GM21786 (cell line): ENCODE results near the gene UPF3B.
"Not testable (repeated sequence)": the region's sequence is repeated elsewhere in the genome, so short reads cannot be mapped to it uniquely, and the experiment has no call there.

Experiments used
- ATAC-seq: cut with Tn5 transposase; IDR thresholded peaks from one replicate; pipeline ENCODE4 v1.9.1; 2021; ENCODE audit not compliant: unreplicated experiment

UPF3B gene

DNA sequence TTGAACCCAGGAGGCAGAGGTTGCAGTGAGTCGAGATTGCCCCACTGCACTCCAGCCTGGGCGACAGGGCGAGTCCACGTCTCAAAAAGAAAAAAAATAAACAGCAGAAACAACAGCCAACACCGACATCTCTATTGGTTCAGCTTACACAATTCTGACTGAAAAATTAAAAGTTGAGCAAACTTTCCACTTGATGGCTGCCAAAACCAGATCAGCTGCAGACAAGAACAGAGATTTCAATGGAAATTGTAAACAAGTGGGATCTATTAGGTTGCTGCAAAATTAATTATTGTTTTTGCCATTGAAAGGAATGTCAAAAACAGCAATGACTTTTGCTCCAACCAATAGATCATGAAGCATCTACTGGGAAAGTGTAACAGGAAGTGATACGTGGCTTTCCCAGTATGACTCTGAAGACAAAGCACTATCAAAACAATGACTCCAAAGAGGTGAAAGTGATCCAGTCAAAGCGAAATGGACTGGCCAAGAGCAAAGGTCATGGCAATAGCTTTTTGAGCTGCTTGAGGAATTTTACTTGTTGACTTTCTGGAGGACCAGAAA, 26.3 kb downstream of the UPF3B start:
- ATAC-seq = no peak

DNA sequence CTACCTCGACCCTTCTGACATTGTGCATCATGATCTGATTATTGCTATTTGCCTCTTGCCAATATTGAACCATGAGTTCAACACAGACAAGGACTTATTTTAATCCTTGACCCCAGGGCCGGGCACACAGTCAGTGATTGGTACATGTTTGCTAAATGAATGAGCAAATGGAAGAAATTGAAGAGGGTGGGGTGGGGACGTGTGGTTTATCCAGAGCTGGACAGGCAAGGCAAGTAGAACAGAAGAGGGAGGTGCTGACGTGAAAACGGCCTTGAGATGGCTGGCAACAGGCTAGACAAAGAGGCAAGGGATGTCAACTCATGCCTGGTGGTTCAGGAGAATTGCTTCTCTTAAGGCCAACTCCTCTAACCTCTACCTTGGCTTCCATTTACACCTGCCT, 28.5 kb downstream of the UPF3B start:
- ATAC-seq = not testable (repeated sequence)

DNA sequence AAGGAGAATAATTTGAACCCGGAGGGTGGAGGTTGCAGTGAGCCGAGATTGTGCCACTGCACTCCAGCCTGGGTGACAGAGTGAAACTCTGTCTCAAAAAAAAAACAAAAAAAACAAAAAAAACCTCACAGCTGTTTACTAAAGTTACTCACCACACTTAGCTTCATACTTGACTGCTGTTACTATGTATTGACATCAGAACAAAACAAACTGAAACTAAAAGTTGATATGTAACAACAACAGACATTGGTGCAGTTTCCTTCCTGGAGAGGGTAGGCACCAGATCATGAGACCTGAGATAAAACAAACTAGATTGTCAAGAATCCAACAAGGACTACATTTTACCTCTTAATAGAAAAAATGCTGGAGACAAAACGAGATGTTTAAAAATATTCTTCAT, 31.1 kb downstream of the UPF3B start:
- peak; percentile 96 for ATAC-seq

DNA sequence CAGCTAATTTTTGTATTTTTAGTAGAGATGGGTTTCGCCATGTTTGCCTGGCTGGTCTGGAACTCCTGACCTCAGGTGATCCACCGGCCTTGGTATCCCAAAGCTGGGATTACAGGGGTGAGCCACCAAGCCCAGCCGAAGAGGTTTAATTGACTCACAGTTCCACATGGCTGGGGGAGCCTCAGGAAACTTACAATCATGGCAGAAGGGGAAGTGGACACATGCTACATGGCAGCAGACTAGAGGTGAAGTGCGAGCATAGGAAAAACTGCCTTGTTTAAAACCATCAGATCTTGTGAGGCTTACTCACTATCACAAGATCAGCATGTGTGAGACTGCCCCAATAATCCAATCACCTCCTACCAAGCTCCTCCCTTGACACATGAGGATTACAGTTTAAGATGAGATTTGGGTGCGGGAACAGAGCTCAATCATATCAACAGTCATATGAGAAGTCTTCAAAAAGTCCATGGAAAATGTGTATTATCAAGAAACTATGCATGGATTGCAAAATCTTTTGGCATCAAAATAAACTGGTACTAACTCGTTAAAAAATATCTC, 35.6 kb downstream of the UPF3B start:
- no peak for ATAC-seq

DNA sequence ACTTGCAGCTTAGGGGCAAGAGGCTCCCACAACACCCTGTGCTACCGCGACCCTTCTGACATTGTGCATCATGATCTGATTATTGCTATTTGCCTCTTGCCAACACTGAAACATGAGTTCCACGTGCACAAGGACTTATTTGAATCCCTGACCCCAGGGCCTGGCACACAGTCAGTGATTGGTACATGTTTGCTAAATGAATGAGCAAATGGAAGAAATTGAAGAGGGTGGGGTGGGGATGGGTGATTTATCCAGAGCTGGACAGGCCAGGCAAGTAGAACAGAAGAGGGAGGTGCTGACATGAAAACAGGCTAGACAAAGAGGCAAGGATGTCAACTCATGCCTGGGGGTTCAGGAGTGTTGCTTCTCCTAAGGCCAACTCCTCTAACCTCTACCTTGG, 36.5 kb downstream of the UPF3B start:
- no peak for ATAC-seq

DNA sequence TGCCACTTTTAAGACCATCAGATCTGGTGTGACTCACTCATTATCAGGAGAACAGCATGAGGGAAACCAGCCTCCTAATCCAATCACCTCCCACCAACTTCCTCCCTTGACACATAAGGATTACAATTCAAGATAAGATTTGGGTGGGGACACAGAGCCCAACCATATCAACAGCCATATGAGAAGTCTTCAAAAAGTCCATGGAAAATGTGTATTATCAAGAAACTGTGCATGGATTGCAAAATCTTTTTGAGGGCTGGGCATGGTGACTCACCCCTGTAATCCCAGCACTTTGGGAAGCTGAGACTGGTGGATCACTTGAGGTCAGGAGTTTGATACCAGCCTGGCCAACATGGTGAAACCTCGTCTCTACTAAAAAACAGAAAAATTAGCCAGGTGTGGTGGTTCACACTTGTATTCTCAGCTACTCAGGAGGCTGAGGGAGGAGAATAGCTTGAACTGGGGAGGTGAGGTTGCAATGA, 43.5 kb downstream of the UPF3B start:
- no peak for ATAC-seq

DNA sequence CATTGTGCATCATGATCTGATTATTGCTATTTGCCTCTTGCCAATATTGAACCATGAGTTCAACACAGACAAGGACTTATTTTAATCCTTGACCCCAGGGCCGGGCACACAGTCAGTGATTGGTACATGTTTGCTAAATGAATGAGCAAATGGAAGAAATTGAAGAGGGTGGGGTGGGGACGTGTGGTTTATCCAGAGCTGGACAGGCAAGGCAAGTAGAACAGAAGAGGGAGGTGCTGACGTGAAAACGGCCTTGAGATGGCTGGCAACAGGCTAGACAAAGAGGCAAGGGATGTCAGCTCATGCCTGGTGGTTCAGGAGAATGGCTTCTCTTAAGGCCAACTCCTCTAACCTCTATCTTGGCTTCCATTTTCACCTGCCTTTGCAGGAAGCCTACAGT, 44.3 kb downstream of the UPF3B start:
- not testable (repeated sequence) for ATAC-seq

DNA sequence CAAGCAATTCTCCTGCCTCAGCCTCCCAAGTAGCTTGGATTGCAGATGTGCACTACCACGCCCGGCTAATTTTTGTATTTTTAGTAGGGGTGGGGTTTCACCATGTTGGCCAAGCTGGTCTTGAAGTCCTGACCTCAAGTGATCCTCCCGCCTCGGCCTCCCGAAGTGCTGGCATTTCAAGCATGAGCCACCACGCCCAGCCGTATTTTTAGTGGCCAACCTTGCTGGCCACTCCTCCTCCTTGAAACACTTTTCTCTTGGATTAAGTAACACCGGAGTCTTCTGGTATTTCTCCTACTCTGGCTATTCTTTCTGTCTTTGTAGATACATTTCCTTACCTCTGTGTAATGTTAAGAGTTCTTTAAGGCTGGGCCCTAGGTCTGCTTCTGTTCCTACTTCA, 50.2 kb downstream of the UPF3B start:
- ATAC-seq = no peak

DNA sequence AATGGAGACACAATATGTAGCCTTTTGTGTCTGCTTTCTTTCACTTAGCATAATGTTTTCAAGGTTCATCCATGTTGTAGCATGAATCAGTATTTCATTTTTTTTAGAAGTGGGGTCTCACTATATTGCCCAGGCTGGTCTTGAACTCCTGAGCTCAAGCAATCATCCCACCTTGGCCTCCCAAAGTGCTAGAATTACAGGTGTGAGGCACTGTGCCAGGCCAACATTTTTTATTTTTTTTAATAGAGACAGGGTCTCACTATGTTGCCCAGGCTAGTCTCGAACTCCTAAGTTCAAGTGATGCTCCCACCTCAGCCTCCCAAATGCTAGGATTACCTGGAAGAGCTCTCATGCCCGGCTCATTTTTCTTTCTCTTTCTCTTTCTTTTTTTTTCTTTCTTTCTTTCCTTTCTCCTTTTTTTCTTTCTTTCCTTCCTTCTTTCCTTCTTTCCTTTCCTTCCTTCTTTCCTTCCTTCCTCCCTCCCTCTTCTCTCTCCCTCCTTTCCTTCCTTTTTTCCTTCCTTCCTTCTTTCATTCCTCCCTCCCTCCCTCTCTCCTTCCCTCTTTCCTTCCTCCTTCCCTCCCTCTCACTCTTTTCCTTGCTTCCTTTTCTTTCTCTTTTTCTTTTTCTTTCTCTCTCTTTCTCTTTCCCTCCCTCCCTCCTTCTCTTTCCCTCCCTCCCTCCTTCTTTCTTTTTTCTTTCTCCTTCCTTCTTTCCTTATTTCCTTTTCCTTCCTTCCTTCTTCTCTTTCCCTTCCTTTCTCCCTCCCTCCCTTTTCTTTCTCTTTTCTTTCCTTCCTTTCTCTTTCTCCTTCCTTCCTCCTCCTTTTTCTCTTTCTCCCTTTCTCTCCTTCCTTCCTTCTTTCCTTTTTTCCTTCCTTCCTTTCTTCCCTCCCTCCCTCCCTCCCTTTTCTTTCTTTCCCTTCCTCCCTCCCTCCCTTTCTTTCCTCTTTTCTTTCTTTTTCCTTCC, 51.2 kb downstream of the UPF3B start:
- ATAC-seq = no peak

DNA sequence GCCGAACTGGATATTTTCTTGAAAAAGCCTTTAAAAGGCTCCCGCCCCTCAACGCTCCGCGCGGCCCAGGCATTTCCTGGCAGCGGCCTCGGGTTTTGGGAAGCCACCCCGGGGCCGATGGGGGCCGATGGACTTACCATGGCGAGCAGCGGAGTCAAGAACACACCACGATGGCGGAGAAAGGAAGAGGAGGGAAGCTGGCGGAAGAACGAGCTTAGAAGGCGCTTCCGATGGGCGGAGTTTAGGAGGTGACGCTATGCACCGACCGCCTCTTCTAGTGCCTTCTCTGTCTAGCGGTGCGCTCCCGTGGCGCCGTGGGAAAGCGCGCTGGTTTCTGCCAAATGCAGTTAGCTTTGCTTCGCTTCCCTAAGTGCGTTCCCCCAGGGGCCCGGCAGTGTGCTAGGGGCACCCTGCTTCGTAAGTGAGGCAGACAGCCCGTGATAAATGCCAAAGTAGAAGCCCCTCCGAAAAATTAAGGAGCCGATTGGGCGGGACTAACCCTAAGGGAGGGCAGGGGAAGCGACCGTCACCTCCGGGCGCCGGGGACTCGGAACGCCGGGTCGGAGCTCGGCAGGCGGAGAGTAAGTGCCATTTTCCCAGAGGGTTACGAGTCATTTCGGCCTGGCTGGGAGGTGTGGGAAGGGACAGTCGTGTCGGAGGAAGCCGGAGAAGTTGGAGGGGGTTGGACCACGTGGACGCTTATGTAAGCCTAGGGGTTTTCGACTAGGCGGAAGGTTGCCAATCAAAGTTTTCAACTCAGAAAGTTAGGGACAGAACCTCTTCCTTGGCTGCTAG, 61.1 kb downstream of the UPF3B start, which contains the start of gene RPL39:
RPL39 (minus strand) TSS at position 194 of the 795 bp plus-strand sequence; CDS start at position 140, 54 bp downstream.
- peak; percentile 91 for ATAC-seq

DNA sequence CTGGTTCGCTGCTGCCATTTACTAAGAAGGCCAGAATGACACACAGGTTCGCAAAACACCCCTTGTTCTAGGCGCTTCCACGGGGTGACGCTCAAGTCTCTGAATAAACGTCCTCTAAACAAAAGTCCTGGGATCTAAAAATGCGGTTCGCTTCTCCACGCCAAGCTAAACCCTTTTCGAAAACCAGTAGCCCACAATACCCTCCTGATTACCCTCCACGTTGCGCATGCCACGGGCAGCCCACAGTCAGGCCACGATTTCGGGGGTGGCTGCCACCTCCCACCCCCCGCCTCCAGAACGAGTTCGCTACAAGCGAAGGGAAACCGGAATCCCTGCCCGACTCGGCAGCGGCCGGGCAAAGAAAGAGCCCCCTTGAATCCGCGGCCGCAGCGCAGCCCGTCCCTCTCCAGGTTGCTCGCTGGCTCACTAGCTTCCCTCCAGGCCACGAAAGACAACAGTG, 61.8 kb downstream of the UPF3B start:
- ATAC-seq = peak; percentile 7

DNA sequence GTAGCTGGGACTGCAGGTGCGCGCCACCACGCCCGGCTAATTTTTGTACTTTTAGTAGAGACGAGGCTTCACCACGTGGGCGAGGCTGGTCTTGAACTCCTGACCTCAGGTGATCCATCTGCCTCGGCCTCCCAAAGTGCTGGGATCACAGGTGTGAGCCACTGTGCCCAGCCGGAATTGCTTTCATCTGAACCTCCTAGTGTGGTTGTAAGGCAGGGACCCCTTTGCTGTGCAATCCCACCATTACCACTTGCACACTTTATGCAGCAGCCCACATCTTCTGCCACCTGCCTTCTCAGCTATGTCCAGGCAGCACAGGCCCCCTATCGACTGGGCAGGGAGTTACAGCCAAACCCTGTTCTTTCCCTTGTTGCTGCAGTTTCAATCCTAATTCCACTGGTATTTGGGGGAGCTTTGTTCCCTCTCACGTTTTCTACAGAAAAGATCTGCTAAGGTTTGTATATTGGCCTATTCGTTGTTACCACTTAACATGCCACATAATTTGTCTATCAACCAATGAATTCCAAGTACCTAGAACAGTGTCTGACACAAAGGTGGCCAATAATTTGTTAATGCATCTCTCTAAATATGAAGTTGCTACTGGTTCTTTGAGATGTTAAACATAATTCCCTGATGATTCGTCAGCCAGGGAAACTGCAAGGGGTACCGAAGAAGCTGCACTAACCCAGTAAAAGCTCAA, 67.9 kb downstream of the UPF3B start:
- ATAC-seq = peak; percentile 60
